GM12878 (cell line): Measurements from ENCODE around the gene TPCN1.

Experiments
- CREM ChIP-seq: IDR thresholded peaks from 2 replicates; pipeline ENCODE4 v1.6.1; 2014; ENCODE audit warnings: antibody characterized with exemption, low read depth
- CTCF ChIP-seq, 3 experiments: IDR thresholded peaks in 2 of 3; conservative IDR thresholded peaks in 1 of 3; 2 replicates each; pipeline ENCODE4 v1.5.1; 2011; ENCODE audit warnings: low read depth in 3 of 3, low read length in 3 of 3, mild to moderate bottlenecking in 3 of 3, control low read depth in 2 of 3, moderate library complexity in 2 of 3, inconsistent platforms in 1 of 3, mixed read lengths in 1 of 3; ENCODE audit not compliant: control insufficient read depth in 2 of 3, insufficient read depth in 1 of 3; ENCODE audit errors: extremely low read depth in 1 of 3
- MYC ChIP-seq: IDR thresholded peaks from 2 replicates; pipeline ENCODE4 v1.6.1; 2011; ENCODE audit warnings: mild to moderate bottlenecking, low read length, moderate library complexity, inconsistent platforms; ENCODE audit not compliant: insufficient read depth, insufficient replicate concordance, insufficient read length, severe bottlenecking
- NRF1 ChIP-seq: conservative IDR thresholded peaks from 2 replicates; pipeline ENCODE4 v1.6.1; 2011; ENCODE audit warnings: mild to moderate bottlenecking, low read depth, low read length, improper control_type of control experiment
- POLR2A ChIP-seq: IDR thresholded peaks from 2 replicates; pipeline ENCODE4 v1.6.1; 2011; ENCODE audit warnings: low read depth, mild to moderate bottlenecking, low read length
- POLR2AphosphoS5 ChIP-seq: IDR thresholded peaks from 2 replicates; pipeline ENCODE4 v1.6.1; 2011; ENCODE audit warnings: mild to moderate bottlenecking, low read length, inconsistent platforms
- RAD21 ChIP-seq: IDR thresholded peaks from 2 replicates; pipeline ENCODE4 v1.6.1; 2011; ENCODE audit warnings: mild to moderate bottlenecking, low read depth, low read length, moderate library complexity; ENCODE audit not compliant: insufficient read depth
- SMARCA5 ChIP-seq: fragments of 450-650 bp; IDR thresholded peaks from 2 replicates; pipeline ENCODE4 v1.6.1; 2017; ENCODE audit warnings: mild to moderate bottlenecking
- SRF ChIP-seq, 2 experiments: IDR thresholded peaks; 2 replicates each; pipeline ENCODE4 v1.6.1; 2011; ENCODE audit warnings: low read depth in 2 of 2, low read length in 2 of 2, mild to moderate bottlenecking in 1 of 2, moderate library complexity in 1 of 2
- ZZZ3 ChIP-seq: IDR thresholded peaks from 2 replicates; pipeline ENCODE4 v1.6.1; 2011; ENCODE audit warnings: low read depth; ENCODE audit not compliant: control insufficient read depth, insufficient read length

GRCh38 chr12:113330505-113330904 is 109.2 kb downstream of the TPCN1 start:
- no peak for TF ChIP-seq MYC
- TF ChIP-seq CTCF (IDR thresholded peaks at IDR 0.05 in 2 of 3, conservative IDR thresholded peaks at IDR 0.05 in 1 of 3; ENCODE audit: control insufficient read depth in 2 of 3, extremely low read depth in 1 of 3, insufficient read depth in 1 of 3, low read depth in 3 of 3, low read length in 3 of 3), result no peak
- no peak for TF ChIP-seq ZZZ3
- TF ChIP-seq POLR2AphosphoS5, result no peak
- TF ChIP-seq CREM, result no peak
- TF ChIP-seq RAD21, result no peak
- TF ChIP-seq NRF1, result no peak
- TF ChIP-seq POLR2A, result no peak
- no peak for TF ChIP-seq SRF (IDR thresholded peaks at IDR 0.05; ENCODE audit: low read depth in 2 of 2, low read length in 2 of 2)
- TF ChIP-seq SMARCA5, result no peak
